Subcutaneous abdominal adipose tissue (tissue), 5 donors: ENCODE results near the gene SDC1.

Experiments used
- H3K27ac ChIP-seq: one replicate; pipeline ENCODE4 v1.7.0; 2013; ENCODE audit warnings: low read depth, mild to moderate bottlenecking, inconsistent platforms, low read length, moderate library complexity
- H3K27me3 ChIP-seq, 5 donors: one replicate each; pipeline ENCODE4 v1.7.0; 2013; ENCODE audit warnings: low read length in 5 of 5, inconsistent platforms in 1 of 5; ENCODE audit not compliant: control insufficient read depth in 5 of 5, insufficient read depth in 4 of 5
- H3K36me3 ChIP-seq, 5 donors: one replicate each; pipeline ENCODE4 v1.7.0; 2013; ENCODE audit warnings: low read length in 5 of 5; ENCODE audit not compliant: control insufficient read depth in 5 of 5, insufficient read depth in 5 of 5
- H3K4me1 ChIP-seq, 5 donors: one replicate each; pipeline ENCODE4 v1.7.0; 2013; ENCODE audit warnings: low read length in 5 of 5, mild to moderate bottlenecking in 3 of 5, moderate library complexity in 1 of 5; ENCODE audit not compliant: control insufficient read depth in 5 of 5, insufficient read depth in 5 of 5
- H3K4me3 ChIP-seq, 5 donors: one replicate each; pipeline ENCODE4 v1.7.0; 2013; ENCODE audit warnings: low read length in 5 of 5, low read depth in 1 of 5
- H3K9ac ChIP-seq, 5 donors: one replicate each; pipeline ENCODE4 v1.7.0; 2013; ENCODE audit warnings: low read length in 5 of 5, mild to moderate bottlenecking in 4 of 5, moderate library complexity in 3 of 5
- H3K9me3 ChIP-seq, 5 donors: one replicate each; pipeline ENCODE4 v1.7.0; 2013; ENCODE audit warnings: low read length in 5 of 5; ENCODE audit not compliant: control insufficient read depth in 5 of 5
- donor health status: healthy.
- donor health status: healthy.
- donor health status: healthy.
- donor health status: healthy.
- donor health status: healthy.

Gene SDC1

GRCh38 chr2:20208476-20208859, 16.5 kb downstream of the SDC1 start:
- Histone ChIP-seq H3K27me3 (peaks cover 0 to 8% (median 0%) of the 10 kb centered on the region in 5 donors), H3K9ac (no peak overlapping the region), H3K4me1 (peaks cover 0 to 4% (median 0%) of the 10 kb centered on the region in 5 donors), H3K4me3 (no peak overlapping the region), H3K27ac (no peak overlapping the region), H3K9me3 (no peaks in the 10 kb centered on the region), H3K36me3 (no peaks in the 10 kb centered on the region)

- no peak overlapping the region for H3K4me3 ChIP-seq
- H3K9me3 ChIP-seq = no peaks in the 10 kb centered on the region
- H3K27me3 ChIP-seq = peaks cover 0 to 5% (median 0%) of the 10 kb centered on the region in 5 donors
- peaks cover 0 to 4% (median 0%) of the 10 kb centered on the region in 5 donors for H3K4me1 ChIP-seq
- no peak overlapping the region for H3K27ac ChIP-seq
- H3K9ac ChIP-seq = no peak overlapping the region
- H3K36me3 ChIP-seq = no peaks in the 10 kb centered on the region
These were observed 17.9 kb downstream of the SDC1 start for GRCh38 chr2:20207051-20207450.

- no peak overlapping the region for H3K27ac ChIP-seq
- no peaks in the 10 kb centered on the region for H3K36me3 ChIP-seq
- H3K9me3 ChIP-seq = no peaks in the 10 kb centered on the region
- no peak overlapping the region for H3K9ac ChIP-seq
- peaks cover 0 to 4% (median 0%) of the 10 kb centered on the region in 5 donors for H3K4me1 ChIP-seq
- no peak overlapping the region for H3K4me3 ChIP-seq
- H3K27me3 ChIP-seq = no peaks in the 10 kb centered on the region
These were observed 18.9 kb downstream of the SDC1 start for GRCh38 chr2:20205915-20206524.

GRCh38 chr2:20205069-20205468, 19.9 kb downstream of the SDC1 start:
- no peaks in the 10 kb centered on the region for H3K27me3 ChIP-seq
- no peak overlapping the region for H3K27ac ChIP-seq
- no peaks in the 10 kb centered on the region for H3K36me3 ChIP-seq
- no peak overlapping the region for H3K4me3 ChIP-seq
- H3K9me3 ChIP-seq = no peaks in the 10 kb centered on the region
- H3K9ac ChIP-seq = no peak overlapping the region
- peaks cover 0 to 4% (median 0%) of the 10 kb centered on the region in 5 donors for H3K4me1 ChIP-seq

- Histone ChIP-seq H3K4me3 (no peak overlapping the region), H3K9me3 (no peaks in the 10 kb centered on the region), H3K9ac (no peak overlapping the region), H3K4me1 (peaks cover 0 to 4% (median 0%) of the 10 kb centered on the region in 5 donors), H3K27me3 (peaks cover 0 to 4% (median 1%) of the 10 kb centered on the region in 5 donors), H3K36me3 (no peaks in the 10 kb centered on the region), H3K27ac (no peak overlapping the region)
These were observed 21.3 kb downstream of the SDC1 start for GRCh38 chr2:20203521-20204225.

GRCh38 chr2:20203072-20203471, 21.9 kb downstream of the SDC1 start:
- peaks cover 0 to 8% (median 2%) of the 10 kb centered on the region in 5 donors for H3K27me3 ChIP-seq
- no peaks in the 10 kb centered on the region for H3K36me3 ChIP-seq
- H3K4me3 ChIP-seq = no peak overlapping the region
- no peak overlapping the region for H3K9ac ChIP-seq
- peaks cover 0 to 4% (median 0%) of the 10 kb centered on the region in 5 donors for H3K4me1 ChIP-seq
- no peaks in the 10 kb centered on the region for H3K9me3 ChIP-seq
- no peak overlapping the region for H3K27ac ChIP-seq

GRCh38 chr2:20201671-20202070, 23.3 kb downstream of the SDC1 start:
- H3K27me3 ChIP-seq = peaks cover 0 to 8% (median 2%) of the 10 kb centered on the region in 5 donors
- no peak overlapping the region for H3K27ac ChIP-seq
- no peaks in the 10 kb centered on the region for H3K36me3 ChIP-seq
- no peak overlapping the region for H3K4me3 ChIP-seq
- H3K4me1 ChIP-seq = peaks cover 0 to 4% (median 0%) of the 10 kb centered on the region in 5 donors
- H3K9ac ChIP-seq = no peak overlapping the region
- no peaks in the 10 kb centered on the region for H3K9me3 ChIP-seq

- no peaks in the 10 kb centered on the region for H3K9me3 ChIP-seq
- H3K27me3 ChIP-seq = peaks cover 0 to 8% (median 2%) of the 10 kb centered on the region in 5 donors
- H3K4me1 ChIP-seq = peaks cover 0 to 3% (median 0%) of the 10 kb centered on the region in 5 donors
- H3K4me3 ChIP-seq = no peak overlapping the region
- no peaks in the 10 kb centered on the region for H3K36me3 ChIP-seq
- no peak overlapping the region for H3K9ac ChIP-seq
- H3K27ac ChIP-seq = no peak overlapping the region
These were observed 24.0 kb downstream of the SDC1 start for GRCh38 chr2:20200697-20201555.

- H3K27ac ChIP-seq = no peak overlapping the region
- H3K27me3 ChIP-seq = peaks cover 0 to 8% (median 2%) of the 10 kb centered on the region in 5 donors
- no peaks in the 10 kb centered on the region for H3K36me3 ChIP-seq
- H3K4me3 ChIP-seq = no peak overlapping the region
- H3K9ac ChIP-seq = no peak overlapping the region
- H3K4me1 ChIP-seq = no peaks in the 10 kb centered on the region
- no peaks in the 10 kb centered on the region for H3K9me3 ChIP-seq
These were observed 25.2 kb downstream of the SDC1 start for GRCh38 chr2:20199633-20200270.
